HepG2 (cell line): ENCODE measurements around the gene SLCO4A1. TPM values are rescaled to one million over a fixed set of nuclear protein-coding genes. Genes with fewer than 3 reads are reported as not detected.

Experiments
- AGO2 ChIP-seq: fragments of 200-400 bp; formaldehyde crosslinking; optimal IDR thresholded peaks from 2 replicates; pipeline ENCODE3; 2017; ENCODE audit warnings: mild to moderate bottlenecking, low read depth, low read length, moderate library complexity
- ASH2L ChIP-seq: fragments of 300-600, 200-600 bp; sonication (generic); IDR thresholded peaks from 2 replicates; pipeline ENCODE4 v1.7.0; 2017; ENCODE audit warnings: low read depth, mild to moderate bottlenecking, moderate library complexity, mixed read lengths, low read length; ENCODE audit not compliant: insufficient read length
- CREB1 ChIP-seq, 2 experiments: fragments of 450-650 bp in 1 of 2; IDR thresholded peaks; 2 replicates each; pipeline ENCODE4 v1.6.1; 2016 to 2017; ENCODE audit warnings: control low read depth in 1 of 2, mild to moderate bottlenecking in 1 of 2, missing compliant biosample characterization in 1 of 2, missing genetic modification characterization in 1 of 2
- FOXK1 ChIP-seq: sonication (generic); formaldehyde crosslinking; IDR thresholded peaks from 2 replicates; pipeline ENCODE4 v1.4.0; 2020; ENCODE audit warnings: low read depth, missing genetic modification reagents, borderline replicate concordance
- FOXO1 ChIP-seq: sonication (generic); formaldehyde crosslinking; IDR thresholded peaks from 2 replicates; pipeline ENCODE4 v1.4.0; 2020; ENCODE audit warnings: missing genetic modification reagents
- GABPA ChIP-seq, 2 experiments: IDR thresholded peaks; 2 replicates each; pipeline ENCODE4 v1.6.1; 2011 to 2016; ENCODE audit warnings: low read depth in 2 of 2, low read length in 1 of 2, missing biosample characterization in 1 of 2, missing genetic modification characterization in 1 of 2
- ISL2 ChIP-seq: sonication (generic); formaldehyde crosslinking; IDR thresholded peaks from 2 replicates; pipeline ENCODE4 v1.5.0; 2020; ENCODE audit warnings: missing genetic modification reagents
- KAT8 ChIP-seq: IDR thresholded peaks from 2 replicates; pipeline ENCODE4 v1.6.1; 2016; ENCODE audit warnings: missing genetic modification reagents, missing compliant biosample characterization
- NFIC ChIP-seq: IDR thresholded peaks from 2 replicates; pipeline ENCODE4 v1.6.1; 2012; ENCODE audit warnings: mild to moderate bottlenecking, low read length, inconsistent platforms
- PHB2 ChIP-seq: fragments of 450-650 bp; IDR thresholded peaks from 2 replicates; pipeline ENCODE4 v1.6.1; 2018; ENCODE audit not compliant: partially characterized antibody
- RAD21 ChIP-seq: fragments of 450-650 bp; formaldehyde crosslinking; IDR thresholded peaks from 2 replicates; pipeline ENCODE4 v1.5.0; 2020; ENCODE audit warnings: mild to moderate bottlenecking
- SRY ChIP-seq: sonication (generic); formaldehyde crosslinking; IDR thresholded peaks from 2 replicates; pipeline ENCODE4 v1.8.0; 2022; ENCODE audit warnings: mild to moderate bottlenecking, missing genetic modification reagents
- TBL1XR1 ChIP-seq: fragments of 150-350 bp; IDR thresholded peaks from 2 replicates; pipeline ENCODE4 v1.6.1; 2014; ENCODE audit warnings: borderline replicate concordance, low read length; ENCODE audit not compliant: partially characterized antibody
- TMF1 ChIP-seq: sonication (generic); formaldehyde crosslinking; IDR thresholded peaks from 2 replicates; pipeline ENCODE4 v1.8.1; 2022; ENCODE audit warnings: low read depth, missing genetic modification reagents
- WIZ ChIP-seq: sonication (generic); formaldehyde crosslinking; IDR thresholded peaks from 2 replicates; pipeline ENCODE4 v1.5.1; 2020; ENCODE audit warnings: mild to moderate bottlenecking, missing genetic modification reagents
- ZMYM3 ChIP-seq: sonication (generic); formaldehyde crosslinking; IDR thresholded peaks from 2 replicates; pipeline ENCODE4 v1.5.1; 2020; ENCODE audit warnings: mild to moderate bottlenecking, missing genetic modification reagents
- ZNF12 ChIP-seq: sonication (generic); formaldehyde crosslinking; IDR thresholded peaks from 2 replicates; pipeline ENCODE4 v1.5.0; 2020; ENCODE audit warnings: missing genetic modification reagents
- ZNF143 ChIP-seq: sonication (generic); formaldehyde crosslinking; IDR thresholded peaks from 2 replicates; pipeline ENCODE4 v1.4.0; 2020; ENCODE audit warnings: missing genetic modification reagents
- ZNF256 ChIP-seq: sonication (generic); formaldehyde crosslinking; conservative IDR thresholded peaks from 2 replicates; pipeline ENCODE4 v1.4.0; 2020; ENCODE audit warnings: missing genetic modification reagents
- ZNF451 ChIP-seq: sonication (generic); formaldehyde crosslinking; IDR thresholded peaks from 2 replicates; pipeline ENCODE4 v1.5.0; 2020; ENCODE audit warnings: mild to moderate bottlenecking, missing genetic modification reagents
- ZNF607 ChIP-seq: sonication (generic); formaldehyde crosslinking; IDR thresholded peaks from 2 replicates; pipeline ENCODE4 v1.5.1; 2020; ENCODE audit warnings: missing genetic modification reagents, mild to moderate bottlenecking, borderline replicate concordance
- ZNF674 ChIP-seq: sonication (generic); formaldehyde crosslinking; IDR thresholded peaks from 2 replicates; pipeline ENCODE4 v1.5.0; 2020; ENCODE audit warnings: low read depth, mild to moderate bottlenecking, missing genetic modification reagents
- polyA plus RNA-seq, 8 experiments: library from polyadenylated mRNA; depleted of rRNA in 3 of 8; stranded (reverse) in 7 of 8; unstranded in 1 of 8; fragments of >200 nt; fragmentation: Illumina TruSeq in 4 of 8; extraction: Trizol in 4 of 8; gene quantifications; 2 replicates each; pipeline versions ENCODE4 v1.2.1 to v1.2.3, GENCODE V29; 2011 to 2016; ENCODE audit warnings: low read depth in 4 of 8, missing spikeins in 1 of 8, mixed read lengths in 1 of 8; ENCODE audit not compliant: insufficient read depth in 1 of 8
- total RNA-seq, 5 experiments: library from RNA; depleted of rRNA; stranded (reverse); fragments of >200 nt; fragmentation: Illumina TruSeq; extraction: Trizol; gene quantifications; 2 replicates each; pipeline ENCODE4 v1.2.3, GENCODE V29; 2016; ENCODE audit warnings: low read depth in 1 of 5
- TF ChIP-seq, protein P1 (sequence below): sonication (generic); formaldehyde crosslinking; IDR thresholded peaks from 2 replicates; pipeline ENCODE4 v1.4.0; 2020; ENCODE audit warnings: missing genetic modification reagents, borderline replicate concordance
- TF ChIP-seq, protein P2 (sequence below): sonication (generic); formaldehyde crosslinking; IDR thresholded peaks from 2 replicates; pipeline ENCODE4 v1.4.0; 2020; ENCODE audit warnings: missing genetic modification reagents, borderline replicate concordance
- TF ChIP-seq, protein P3 (sequence below): sonication (generic); IDR thresholded peaks from 2 replicates; pipeline ENCODE4 v1.6.1; 2016; ENCODE audit warnings: low read depth, borderline replicate concordance

Gene SLCO4A1
- total and polyA plus RNA-seq, 2 of the 13 experiments (the other 11 are each of a cell fraction or from before 2014, with no cell fraction given): 55.5 to 112 TPM

DNA sequence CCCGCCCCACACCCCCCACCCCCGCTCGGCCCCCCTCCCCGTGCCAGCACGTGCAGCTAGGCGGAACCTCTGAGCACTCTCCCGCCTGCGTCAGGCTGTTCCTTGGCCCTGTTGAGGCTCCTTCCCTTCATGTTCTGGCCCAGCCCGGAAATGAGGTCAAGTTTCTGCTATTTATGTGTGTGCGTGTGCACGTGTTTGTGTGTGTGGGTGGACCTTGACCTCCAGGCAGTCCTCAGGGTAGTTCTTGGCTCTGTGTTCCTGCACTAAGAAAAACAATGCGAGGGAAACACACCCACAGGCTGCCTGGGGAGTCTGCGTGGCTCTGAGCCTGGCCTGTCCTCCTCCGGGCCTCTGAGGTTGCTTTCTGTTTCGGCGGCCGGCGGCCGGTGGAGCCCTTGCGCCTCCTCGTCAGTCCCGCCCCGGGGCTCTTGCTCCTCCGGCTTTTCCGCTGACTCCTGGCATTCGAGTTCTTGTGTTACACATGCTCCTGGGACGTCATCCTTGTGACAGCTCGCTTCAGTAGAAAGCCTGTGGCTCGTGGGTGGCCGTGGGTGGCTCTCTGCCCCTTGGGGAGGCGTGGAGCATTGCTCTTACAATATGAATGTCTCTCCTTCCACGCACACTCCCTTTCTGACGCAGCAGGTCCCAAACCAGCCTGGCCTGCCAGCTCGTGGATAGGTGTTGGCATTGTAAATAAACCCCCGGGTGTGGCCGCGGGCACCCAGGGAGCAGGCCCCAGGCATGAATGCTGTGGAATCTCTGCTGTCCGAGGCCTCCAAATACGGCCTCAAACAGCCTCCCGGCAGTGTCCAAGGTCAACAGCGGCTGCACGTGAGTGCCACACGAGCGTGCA lies 10.0 kb downstream of the SLCO4A1 start (continued):
- TF ChIP-seq, protein P1, sequence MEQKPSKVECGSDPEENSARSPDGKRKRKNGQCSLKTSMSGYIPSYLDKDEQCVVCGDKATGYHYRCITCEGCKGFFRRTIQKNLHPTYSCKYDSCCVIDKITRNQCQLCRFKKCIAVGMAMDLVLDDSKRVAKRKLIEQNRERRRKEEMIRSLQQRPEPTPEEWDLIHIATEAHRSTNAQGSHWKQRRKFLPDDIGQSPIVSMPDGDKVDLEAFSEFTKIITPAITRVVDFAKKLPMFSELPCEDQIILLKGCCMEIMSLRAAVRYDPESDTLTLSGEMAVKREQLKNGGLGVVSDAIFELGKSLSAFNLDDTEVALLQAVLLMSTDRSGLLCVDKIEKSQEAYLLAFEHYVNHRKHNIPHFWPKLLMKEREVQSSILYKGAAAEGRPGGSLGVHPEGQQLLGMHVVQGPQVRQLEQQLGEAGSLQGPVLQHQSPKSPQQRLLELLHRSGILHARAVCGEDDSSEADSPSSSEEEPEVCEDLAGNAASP (CRISPR knock-in tag): peak; percentile 78
- TF ChIP-seq TBL1XR1: peak; percentile 73
- TF ChIP-seq, protein P2, sequence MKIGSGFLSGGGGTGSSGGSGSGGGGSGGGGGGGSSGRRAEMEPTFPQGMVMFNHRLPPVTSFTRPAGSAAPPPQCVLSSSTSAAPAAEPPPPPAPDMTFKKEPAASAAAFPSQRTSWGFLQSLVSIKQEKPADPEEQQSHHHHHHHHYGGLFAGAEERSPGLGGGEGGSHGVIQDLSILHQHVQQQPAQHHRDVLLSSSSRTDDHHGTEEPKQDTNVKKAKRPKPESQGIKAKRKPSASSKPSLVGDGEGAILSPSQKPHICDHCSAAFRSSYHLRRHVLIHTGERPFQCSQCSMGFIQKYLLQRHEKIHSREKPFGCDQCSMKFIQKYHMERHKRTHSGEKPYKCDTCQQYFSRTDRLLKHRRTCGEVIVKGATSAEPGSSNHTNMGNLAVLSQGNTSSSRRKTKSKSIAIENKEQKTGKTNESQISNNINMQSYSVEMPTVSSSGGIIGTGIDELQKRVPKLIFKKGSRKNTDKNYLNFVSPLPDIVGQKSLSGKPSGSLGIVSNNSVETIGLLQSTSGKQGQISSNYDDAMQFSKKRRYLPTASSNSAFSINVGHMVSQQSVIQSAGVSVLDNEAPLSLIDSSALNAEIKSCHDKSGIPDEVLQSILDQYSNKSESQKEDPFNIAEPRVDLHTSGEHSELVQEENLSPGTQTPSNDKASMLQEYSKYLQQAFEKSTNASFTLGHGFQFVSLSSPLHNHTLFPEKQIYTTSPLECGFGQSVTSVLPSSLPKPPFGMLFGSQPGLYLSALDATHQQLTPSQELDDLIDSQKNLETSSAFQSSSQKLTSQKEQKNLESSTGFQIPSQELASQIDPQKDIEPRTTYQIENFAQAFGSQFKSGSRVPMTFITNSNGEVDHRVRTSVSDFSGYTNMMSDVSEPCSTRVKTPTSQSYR (CRISPR knock-in tag): peak; percentile 76
- TF ChIP-seq ZMYM3 (CRISPR knock-in tag): peak; percentile 75
- TF ChIP-seq PHB2: no peak
- no peak for TF ChIP-seq TMF1 (CRISPR knock-in tag)
- no peak; the same call in 1 of the 2 replicates for TF ChIP-seq CREB1 (IDR thresholded peaks at IDR 0.05)
- TF ChIP-seq CREB1 (CRISPR knock-in tag; IDR thresholded peaks at IDR 0.05): no peak
- TF ChIP-seq FOXO1 (CRISPR knock-in tag): peak; percentile 88
- 0 out of 2 replicates have a peak, but pooled peaks have one; percentile 39 for TF ChIP-seq ZNF451 (CRISPR knock-in tag)
- no peak for TF ChIP-seq ZNF674 (CRISPR knock-in tag)
- TF ChIP-seq ASH2L: peak; percentile 83
- TF ChIP-seq KAT8 (CRISPR knock-in tag): peak; percentile 70; the same call in 1 of the 2 replicates
- TF ChIP-seq ZNF256: 0 out of 2 replicates have a peak, but pooled peaks have one; percentile 32
- no peak for TF ChIP-seq NFIC
- TF ChIP-seq ZNF607 (CRISPR knock-in tag): 0 out of 2 replicates have a peak, but pooled peaks have one; percentile 37
- TF ChIP-seq GABPA (IDR thresholded peaks at IDR 0.05; ENCODE audit: low read depth, low read length): peak; percentile 45
- TF ChIP-seq GABPA (CRISPR knock-in tag; IDR thresholded peaks at IDR 0.05; ENCODE audit: low read depth): peak; percentile 92
- peak; percentile 49; the same call in 1 of the 2 replicates for TF ChIP-seq ISL2
- TF ChIP-seq SRY (CRISPR knock-in tag): 0 out of 2 replicates have a peak, but pooled peaks have one; percentile 41
- TF ChIP-seq ZNF143: 0 out of 2 replicates have a peak, but pooled peaks have one; percentile 9
- TF ChIP-seq FOXK1 (CRISPR knock-in tag): peak; percentile 99
- no peak; the same call in 1 of the 2 replicates for TF ChIP-seq ZNF12 (CRISPR knock-in tag)
- TF ChIP-seq, protein P3, sequence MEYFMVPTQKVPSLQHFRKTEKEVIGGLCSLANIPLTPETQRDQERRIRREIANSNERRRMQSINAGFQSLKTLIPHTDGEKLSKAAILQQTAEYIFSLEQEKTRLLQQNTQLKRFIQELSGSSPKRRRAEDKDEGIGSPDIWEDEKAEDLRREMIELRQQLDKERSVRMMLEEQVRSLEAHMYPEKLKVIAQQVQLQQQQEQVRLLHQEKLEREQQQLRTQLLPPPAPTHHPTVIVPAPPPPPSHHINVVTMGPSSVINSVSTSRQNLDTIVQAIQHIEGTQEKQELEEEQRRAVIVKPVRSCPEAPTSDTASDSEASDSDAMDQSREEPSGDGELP: peak; percentile 61; the same call in 1 of the 2 replicates
- no peak for TF ChIP-seq WIZ
- no peak for TF ChIP-seq RAD21 (CRISPR knock-in tag)
- no peak for TF ChIP-seq AGO2
